Measurements from ENCODE around the gene EML4. TPM values are rescaled to one million over a fixed set of nuclear protein-coding genes. Genes with fewer than 3 reads are reported as not detected.

The EML4 gene
- total RNA-seq, 1 experiment from 2014 or later, result 107 TPM

GRCh38 chr2:42351864-42352263 is 182.7 kb downstream of the EML4 start:
- 0 out of 2 replicates have a peak, but pooled peaks cover 5% of the 10 kb centered on the region for H3K36me3 ChIP-seq (ENCODE audit: control insufficient read depth, insufficient read depth, low read length)
- H3K27me3 ChIP-seq (ENCODE audit: control insufficient read depth, insufficient read depth, low read length), result no peaks in the 10 kb centered on the region
- no peak for DNase-seq (ENCODE audit: low read depth, low spot score)
- ATAC-seq, result no peak
- POLR2A ChIA-PET, result no interaction called here
- intact Hi-C loops (cut with micrococcal nuclease; ENCODE audit: unreplicated experiment), result no loop called here
- no TSS peak for BruUV-seq (replicated peaks)
- no peak overlapping the region for H3K27ac ChIP-seq (ENCODE audit: low read length)
- no peak for TF ChIP-seq REST (IDR thresholded peaks at IDR 0.05; ENCODE audit: insufficient read depth in 1 of 2, low read depth in 2 of 2, low read length in 1 of 2)
- TF ChIP-seq SIN3A (IDR thresholded peaks at IDR 0.05; ENCODE audit: borderline replicate concordance, insufficient read depth, low read depth, low read length), result no peak
- no peak for TF ChIP-seq POLR2AphosphoS5 (IDR thresholded peaks at IDR 0.05; ENCODE audit: low read depth, low read length)
- TF ChIP-seq CTCF (IDR thresholded peaks at IDR 0.05), result no peak
- no peak for TF ChIP-seq TCF7L2 (IDR thresholded peaks at IDR 0.05; ENCODE audit: low read depth, low read length)
- no peaks in the 10 kb centered on the region for H3K9me3 ChIP-seq (ENCODE audit: control insufficient read depth, insufficient read depth, low read depth, low read length)
- CTCF ChIA-PET, result no interaction called here
- H3K4me3 ChIP-seq (ENCODE audit: low read depth in 2 of 2, low read length in 2 of 2), result no peak overlapping the region
- H3K4me1 ChIP-seq (ENCODE audit: control insufficient read depth, insufficient read depth, low read length), result no peaks in the 10 kb centered on the region
- in situ Hi-C loops (cut with HindIII; ENCODE audit: low pct_unique_long_range_greater_than_20kb, low sequenced_read_pairs), result no loop called here

- in situ Hi-C loops (cut with HindIII; ENCODE audit: low pct_unique_long_range_greater_than_20kb, low sequenced_read_pairs), result no loop called here
Measured at GRCh38 chr2:42353792-42354429, 184.8 kb downstream of the EML4 start.

More at GRCh38 chr2:42353792-42354429, 184.8 kb downstream of the EML4 start:
- Histone ChIP-seq H3K27ac (ENCODE audit: low read length) (no peak overlapping the region), H3K9me3 (ENCODE audit: control insufficient read depth, insufficient read depth, low read depth, low read length) (no peaks in the 10 kb centered on the region), H3K4me3 (ENCODE audit: low read depth in 2 of 2, low read length in 2 of 2) (no peak overlapping the region), H3K27me3 (ENCODE audit: control insufficient read depth, insufficient read depth, low read length) (no peaks in the 10 kb centered on the region), H3K36me3 (ENCODE audit: control insufficient read depth, insufficient read depth, low read length) (0 out of 2 replicates have a peak, but pooled peaks cover 5% of the 10 kb centered on the region), H3K4me1 (ENCODE audit: control insufficient read depth, insufficient read depth, low read length) (peaks cover 5% of the 10 kb centered on the region; the same call in 1 of the 2 replicates)
- BruUV-seq (replicated peaks), result no TSS peak
- ATAC-seq, result no peak
- intact Hi-C loops (cut with micrococcal nuclease; ENCODE audit: unreplicated experiment), result no loop called here
- ChIA-PET CTCF (no interaction called here), POLR2A (interaction anchor here (1.0 kb wide), 1 partner anchor 10 kb away, joined by 4 read pairs; no protein-coding TSS in a partner anchor)
- DNase-seq (ENCODE audit: low read depth, low spot score), result no peak
- TF ChIP-seq POLR2AphosphoS5 (IDR thresholded peaks at IDR 0.05; ENCODE audit: low read depth, low read length) (no peak), SIN3A (IDR thresholded peaks at IDR 0.05; ENCODE audit: borderline replicate concordance, insufficient read depth, low read depth, low read length) (no peak), REST (IDR thresholded peaks at IDR 0.05; ENCODE audit: insufficient read depth in 1 of 2, low read depth in 2 of 2, low read length in 1 of 2) (no peak), TCF7L2 (IDR thresholded peaks at IDR 0.05; ENCODE audit: low read depth, low read length) (no peak), CTCF (IDR thresholded peaks at IDR 0.05) (no peak)

Data from Panc1 (cell line).